NCI-H2029 (cell line): ENCODE results near the gene CCNYL1.
"Not testable (repeated sequence)": the region's sequence is repeated elsewhere in the genome, so short reads cannot be mapped to it uniquely, and the experiment has no call there.

Experiments used
- DNase-seq: peaks from one replicate; lab custom pipeline; 2025; lab: John Stamatoyannopoulos, UW

CCNYL1 gene

DNA sequence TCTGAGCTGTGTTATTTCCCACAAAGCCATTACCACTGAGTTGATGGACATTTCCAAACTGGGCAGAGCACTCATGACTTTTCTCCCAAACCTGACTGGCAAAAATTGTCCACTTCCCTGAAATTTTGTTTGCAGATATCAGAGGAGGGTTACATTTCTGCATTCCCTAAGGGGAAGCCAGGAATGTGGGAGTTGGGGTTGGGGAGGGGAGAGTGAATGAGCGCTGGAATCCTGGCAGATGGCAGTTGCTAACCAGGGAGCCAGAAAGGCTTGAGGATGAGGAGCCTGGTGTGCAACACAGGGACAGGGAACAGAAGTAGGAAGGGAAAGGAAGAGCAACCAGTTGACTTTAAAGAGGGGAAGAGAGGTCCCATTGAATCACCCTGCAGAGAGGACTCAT, 14.0 kb upstream of the CCNYL1 start:
- no peak for DNase-seq

DNA sequence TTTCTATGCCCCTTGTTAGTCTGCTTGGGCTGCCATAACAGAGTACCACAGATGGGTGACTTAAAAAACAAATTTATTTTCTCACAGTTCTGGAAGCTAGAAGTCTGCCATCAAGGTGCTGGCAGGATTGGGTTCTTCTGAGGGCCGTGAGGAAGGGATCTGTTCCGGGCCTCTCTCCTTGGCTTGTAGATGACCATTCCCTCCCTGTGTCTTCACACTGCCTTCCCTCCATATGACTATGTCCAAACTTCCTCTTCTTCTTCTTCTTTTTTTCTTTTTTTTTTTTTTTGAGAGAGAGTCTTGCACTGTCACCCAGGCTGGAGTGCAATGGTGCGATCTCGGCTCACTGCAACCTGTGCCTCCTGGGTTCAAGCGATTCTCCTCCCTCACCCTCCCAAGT, 13.1 kb upstream of the CCNYL1 start:
- no peak for DNase-seq

DNA sequence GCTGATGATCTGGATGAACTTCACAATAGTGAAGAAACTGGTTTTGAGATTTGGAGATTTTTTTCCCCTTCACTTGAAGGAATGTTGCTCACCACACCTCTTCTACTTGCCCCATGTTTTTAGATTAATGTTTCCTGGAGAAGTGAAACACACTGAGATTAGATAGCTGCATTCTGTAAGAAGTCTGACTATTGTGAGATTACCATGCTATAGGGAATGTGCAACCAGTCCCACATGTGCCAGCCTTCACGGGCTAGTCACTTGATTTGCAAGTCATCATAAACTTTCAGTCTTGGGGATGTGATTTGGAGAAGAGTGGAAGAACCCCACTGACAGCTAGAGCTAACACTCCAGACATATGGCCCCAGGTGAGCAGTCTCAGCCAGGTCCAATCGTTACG, 7.4 kb upstream of the CCNYL1 start:
- DNase-seq = no peak

DNA sequence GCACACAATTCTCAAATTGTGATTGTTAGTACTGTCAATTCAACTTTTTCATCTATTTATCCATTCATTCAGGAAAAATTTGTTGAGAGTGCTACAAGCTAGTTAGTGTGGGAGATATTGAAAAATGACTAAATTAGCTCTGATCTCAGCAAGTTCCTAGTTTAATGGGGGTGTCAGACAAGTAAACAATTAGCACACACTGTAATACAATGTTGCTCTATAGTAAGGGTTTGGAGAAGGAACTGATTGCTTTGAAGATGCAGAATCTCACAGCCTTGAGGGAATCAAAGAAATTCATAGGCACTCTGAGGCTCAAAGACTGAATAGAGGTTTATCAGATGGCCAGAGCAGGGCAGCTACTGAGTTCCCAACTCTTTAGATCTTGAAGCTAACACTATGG, 6.8 kb upstream of the CCNYL1 start:
- no peak for DNase-seq

DNA sequence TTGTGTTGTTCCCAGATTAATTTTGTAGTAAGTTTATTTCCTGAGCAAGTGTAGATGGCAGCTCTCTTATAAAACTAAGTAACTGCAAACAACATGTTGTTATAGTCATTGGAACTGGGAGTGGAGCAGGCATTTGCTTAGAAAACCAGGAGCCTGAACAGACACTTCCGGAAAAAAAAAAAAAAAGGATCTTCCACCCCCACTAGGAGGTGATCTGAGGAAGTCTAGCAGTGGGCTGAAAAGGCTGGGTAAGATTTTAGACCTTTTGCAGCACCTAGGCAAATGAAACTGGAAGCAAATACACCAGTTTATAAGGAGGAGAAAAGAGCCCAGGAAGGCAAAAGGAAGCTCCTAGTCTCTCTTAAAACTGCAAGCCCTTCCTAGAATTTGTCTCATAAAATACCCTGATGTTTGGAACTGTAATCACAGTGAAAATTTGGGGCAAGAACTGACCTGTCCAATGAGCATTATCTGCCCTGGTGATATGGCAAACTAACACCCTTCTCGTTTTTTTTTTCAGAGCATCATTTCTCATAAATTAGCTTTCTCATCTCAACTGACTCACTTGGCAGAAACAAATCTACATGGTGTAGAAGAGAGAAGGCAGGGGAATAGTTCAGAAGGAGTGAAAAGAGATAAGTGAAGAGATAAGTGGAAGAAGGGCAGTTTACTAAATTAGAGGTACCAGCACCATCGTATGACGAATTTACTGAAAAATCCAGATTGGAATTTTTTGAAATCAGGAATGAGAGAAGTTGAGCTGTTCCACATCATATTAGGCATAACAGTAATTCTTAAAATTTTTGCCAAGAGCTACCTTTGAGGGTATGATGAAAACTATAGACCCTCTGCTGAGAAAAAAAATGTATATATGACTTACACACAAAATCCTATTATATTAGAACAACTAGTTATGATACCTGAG, 4.2 kb upstream of the CCNYL1 start:
- DNase-seq = no peak

DNA sequence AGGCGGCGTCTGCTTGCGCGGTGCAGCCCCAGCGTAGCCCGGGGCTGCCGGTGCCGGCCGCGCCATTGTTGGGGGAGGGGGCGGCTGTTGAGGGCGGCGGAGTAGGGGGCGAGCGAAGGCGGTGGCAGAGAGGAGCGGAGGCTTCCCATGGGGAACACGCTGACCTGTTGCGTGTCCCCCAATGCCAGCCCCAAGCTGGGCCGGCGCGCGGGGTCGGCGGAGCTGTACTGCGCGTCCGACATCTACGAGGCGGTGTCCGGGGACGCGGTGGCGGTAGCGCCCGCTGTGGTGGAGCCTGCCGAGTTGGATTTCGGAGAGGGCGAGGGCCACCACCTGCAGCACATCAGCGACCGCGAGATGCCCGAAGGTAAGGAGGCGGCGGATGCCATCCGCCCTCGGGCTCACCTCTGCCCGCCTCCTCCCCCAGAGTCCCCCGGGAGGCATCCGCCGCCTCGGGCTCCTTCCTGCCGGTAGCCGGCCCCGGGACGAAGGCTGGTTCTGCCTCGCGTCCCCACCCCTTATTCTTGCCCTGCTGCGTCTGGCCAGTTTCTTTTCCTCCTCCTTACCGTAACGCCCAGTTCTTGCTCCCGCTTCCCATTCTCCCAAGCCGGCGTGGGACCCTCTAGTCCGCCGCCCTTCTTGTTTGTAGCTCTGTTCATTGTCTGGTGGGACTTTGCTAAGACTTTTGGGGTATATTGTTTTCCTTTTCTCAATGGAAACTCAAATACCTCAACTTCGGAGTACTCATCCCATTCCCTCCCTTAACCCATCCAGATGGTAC, 500 bp downstream of the CCNYL1 start:
- no peak for DNase-seq

DNA sequence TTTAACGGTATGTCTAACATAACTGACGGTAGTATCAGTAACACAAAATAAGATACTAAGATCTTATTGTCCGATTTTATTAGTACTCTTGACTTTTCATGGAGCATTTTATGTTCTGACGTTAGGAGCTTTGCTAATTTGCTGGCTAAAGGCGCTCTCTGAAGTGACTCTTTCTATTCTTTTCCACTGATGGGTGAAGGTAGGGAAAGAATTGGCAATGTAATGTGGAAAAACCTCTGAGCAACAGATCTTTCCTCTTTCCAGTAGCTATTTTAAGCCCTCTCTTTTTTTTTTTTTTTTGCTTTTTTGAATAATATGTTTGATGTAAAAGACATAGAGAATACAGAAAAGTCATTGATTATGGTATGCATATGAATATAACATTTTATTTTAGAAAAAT, 4.6 kb downstream of the CCNYL1 start:
- no peak for DNase-seq

DNA sequence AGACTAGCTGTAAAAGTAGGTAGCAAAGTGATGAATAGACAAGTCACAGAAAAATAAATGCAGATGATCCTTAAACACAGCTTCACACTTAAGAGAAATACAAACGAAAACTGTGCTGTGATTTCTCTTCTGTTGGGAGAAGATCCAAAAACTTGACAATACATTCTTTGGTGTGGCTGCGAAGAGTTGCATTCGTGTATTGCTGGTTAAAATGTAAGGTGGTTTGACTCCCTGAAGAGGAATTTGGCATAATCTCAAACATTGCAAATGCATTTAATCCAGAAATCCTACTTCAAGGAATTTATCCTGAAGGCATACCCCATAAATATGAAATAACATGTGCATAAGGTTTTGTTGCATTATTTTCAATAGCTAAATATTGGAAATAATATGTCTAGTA, 7.1 kb downstream of the CCNYL1 start:
- no peak for DNase-seq

DNA sequence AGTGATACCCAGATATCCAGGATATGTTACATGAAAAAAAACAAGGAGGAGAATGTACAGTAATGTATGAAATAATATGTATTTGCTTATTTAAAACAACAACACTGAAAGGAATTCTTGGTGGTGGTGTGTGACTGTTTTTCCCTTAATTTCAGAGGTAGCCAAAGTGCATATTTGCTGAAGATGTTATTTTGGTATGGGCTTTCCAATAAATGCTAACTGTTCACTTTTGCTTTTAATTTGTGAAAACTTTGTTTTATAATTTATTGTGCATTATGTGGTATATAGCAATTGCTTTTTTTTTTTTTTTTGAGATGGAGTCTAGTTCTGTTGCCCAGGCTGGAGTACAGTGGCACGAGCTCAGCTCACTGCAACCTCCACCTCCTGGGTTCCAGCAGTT, 7.6 kb downstream of the CCNYL1 start:
- no peak for DNase-seq

DNA sequence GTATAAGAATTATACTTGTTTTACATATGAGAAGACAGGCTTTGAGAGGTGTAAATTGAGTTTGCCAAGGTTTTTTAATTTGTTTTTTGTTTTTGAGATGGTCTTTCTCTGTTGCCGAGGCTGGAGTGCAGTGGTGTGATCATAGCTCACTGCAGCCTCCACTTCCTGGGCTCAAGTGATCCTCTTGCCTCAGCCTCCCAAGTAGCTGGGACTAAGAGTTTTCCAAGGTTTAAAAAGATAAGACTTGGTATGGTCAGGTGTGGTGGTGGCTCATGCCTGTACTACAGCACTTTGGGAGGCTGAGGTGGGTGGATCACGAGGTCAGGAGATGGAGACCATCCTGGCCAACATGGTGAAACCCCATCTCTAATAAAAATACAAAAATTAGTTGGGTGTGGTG, 8.2 kb downstream of the CCNYL1 start:
- not testable (repeated sequence) for DNase-seq

DNA sequence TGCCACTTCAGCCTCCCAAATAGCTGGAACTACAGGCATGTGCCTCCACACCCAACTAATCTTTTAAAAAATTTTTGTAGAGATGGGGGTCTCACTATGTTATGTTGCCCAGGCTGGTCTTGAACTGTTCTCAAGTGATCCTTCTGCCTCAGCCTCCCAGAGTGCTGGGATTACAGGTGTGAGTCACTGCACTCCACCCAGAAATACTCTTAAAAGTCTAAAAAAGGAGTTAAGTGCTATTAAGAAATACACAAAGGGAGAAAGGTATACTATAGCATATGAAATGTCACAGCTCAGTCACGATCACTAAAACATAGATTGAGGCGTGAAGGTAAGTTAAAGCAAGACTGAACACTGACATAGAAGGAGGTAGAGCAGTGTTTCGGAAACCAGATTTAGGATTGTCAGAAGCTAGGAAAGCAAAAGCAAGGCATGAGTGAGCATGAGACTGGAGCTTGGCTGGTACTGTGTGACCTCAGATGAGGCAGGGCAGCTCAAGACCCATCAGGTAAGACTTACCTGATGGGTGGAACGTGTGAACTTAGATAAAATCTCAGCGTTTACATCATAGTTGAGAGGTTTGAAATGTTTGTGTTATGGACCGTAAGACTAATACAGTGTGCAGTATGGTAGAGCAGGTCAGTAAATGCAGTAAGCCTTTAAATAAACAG, 9.2 kb downstream of the CCNYL1 start:
- no peak for DNase-seq

DNA sequence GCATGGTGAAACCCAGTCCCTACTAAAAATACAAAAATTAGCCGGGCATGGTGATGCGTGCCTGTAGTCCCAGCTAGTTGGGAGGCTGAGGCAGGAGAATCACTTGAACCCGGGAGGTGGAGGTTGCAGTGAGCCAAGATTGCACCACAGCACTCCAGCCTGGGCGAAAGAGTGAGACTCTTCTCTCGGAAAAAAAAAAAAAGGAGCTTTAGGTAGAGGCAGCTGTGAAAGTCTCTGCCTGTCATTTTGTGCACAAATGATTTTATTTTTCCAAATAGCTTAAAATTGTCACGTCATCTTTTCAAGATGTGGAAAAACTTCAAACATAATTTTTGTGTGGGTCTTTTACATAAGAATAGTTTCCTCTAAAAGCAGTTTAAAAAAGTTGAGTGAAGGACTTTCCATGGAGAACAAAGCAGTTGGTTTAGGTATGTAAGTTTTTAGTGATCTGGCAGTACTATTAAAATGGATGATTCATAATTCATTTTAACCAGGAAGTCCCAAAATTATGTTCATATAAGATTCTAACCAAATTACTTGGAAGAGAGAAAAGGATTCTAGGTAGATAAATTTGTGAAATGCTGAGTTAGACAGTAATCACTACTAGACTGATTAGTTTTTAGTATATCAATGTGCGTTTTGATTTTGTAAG, 11.5 kb downstream of the CCNYL1 start:
- no peak for DNase-seq

DNA sequence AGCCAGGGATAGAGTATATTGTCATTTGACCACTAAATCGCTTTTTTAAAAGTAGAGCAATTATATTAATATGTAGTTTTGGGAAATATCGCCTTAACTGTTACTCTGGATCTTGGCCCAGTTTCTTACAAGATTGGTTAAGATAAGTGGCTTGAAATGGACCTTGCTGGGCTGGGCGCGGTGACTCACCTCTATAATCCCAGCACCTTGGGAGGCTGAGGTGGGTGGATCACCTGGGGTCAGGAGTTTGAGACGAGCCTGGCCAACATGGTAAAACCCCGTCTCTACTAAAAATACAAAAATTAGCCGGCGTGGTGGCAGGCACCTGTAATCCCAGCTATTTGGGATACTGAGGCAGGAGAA, 12.0 kb downstream of the CCNYL1 start:
- not testable (repeated sequence) for DNase-seq

DNA sequence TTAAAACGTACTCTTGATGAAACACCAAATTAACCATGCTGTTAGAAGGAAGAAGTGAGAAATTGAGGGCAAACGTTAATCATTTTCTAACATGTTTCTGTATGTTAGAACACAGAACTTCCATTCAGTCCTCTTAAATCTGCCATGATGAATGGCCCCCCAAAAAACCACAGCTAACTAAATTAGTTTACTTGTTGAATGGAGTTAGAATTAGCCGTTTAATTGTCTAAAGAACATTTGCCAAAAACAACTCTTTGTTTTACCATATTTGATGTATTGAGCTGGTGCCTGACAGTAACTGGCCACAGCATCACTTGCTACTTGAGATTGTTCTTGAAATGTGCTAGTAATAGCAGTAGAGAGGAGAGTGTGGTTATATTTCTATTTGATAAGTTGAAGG, 12.7 kb downstream of the CCNYL1 start:
- no peak for DNase-seq

DNA sequence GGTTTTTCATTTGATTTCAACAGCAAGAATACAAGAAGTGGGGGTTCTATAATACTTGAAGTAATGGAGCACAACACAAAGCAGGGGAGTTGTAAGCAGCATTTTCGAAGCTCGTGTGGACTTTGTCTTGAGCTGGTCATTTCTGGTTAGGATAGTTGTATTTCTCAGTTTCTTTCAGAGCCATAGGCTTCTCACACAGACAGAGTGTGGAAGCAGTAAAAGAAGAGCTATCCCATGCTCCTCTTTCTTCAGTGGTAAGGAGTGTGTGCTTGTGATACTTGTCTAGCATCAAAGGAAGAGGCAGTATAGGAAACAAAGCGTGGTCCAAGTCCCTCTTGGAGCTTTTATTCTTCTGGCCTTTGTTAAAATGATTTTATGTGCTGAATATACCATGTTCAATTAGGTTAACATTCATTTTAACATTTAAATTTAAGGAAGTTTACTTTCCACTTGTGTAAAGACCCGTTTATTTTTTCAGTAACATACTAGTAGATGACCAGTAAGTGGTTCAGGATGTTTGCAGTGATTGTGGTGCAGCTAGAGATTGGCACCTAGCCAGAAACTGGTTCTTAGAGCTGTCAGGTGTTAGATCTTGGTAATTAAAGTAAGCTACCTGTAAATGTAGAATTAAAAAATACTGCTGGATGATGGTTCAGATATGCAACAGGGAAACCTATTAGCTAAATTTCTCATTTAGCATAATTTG, 14.6 kb downstream of the CCNYL1 start:
- peak; percentile 60 for DNase-seq

DNA sequence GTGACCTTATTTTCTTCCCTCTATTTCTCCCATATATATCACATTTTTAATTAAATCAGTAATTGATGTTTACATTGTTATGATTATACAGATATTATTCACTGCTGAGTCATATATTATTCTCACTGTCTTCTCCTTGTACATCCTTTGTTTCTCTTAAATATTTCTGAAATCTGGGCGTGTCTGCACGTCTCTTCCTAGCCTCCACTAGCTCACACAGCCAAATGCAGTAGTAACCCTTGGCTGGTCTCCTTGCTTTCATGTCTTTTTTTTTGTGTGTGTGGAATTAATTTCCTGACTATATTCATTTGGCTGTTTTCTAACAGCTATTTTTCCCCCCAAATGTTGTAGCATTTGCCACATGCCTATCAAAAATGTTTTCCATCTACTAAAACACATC, 15.8 kb downstream of the CCNYL1 start:
- DNase-seq = no peak

DNA sequence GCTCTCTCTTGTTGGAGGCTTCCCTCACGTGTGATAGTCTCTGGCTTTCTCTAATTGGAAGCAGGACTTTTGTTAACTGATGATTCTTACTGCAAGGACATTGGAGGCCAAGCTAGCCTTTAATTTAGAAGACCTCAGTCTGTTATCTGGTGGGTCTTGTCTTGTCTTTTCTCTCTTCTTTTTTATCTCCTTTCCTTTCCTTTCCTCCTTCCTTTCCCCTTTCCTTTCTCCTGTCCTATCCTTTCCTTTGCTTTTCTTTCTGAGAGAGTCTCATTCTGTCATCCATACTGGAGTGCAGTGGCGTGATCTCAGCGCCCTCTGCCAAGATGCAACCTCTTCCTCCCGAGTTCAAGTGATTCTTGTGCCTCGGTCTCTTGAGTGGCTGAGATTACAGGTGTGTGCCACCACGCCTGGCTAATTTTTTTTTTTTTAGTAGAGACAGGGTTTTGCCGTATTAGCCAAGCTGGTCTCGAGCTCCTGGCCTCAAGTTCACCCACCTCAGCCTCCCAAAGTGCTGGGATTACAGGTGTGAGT, 18.1 kb downstream of the CCNYL1 start:
- DNase-seq = no peak

DNA sequence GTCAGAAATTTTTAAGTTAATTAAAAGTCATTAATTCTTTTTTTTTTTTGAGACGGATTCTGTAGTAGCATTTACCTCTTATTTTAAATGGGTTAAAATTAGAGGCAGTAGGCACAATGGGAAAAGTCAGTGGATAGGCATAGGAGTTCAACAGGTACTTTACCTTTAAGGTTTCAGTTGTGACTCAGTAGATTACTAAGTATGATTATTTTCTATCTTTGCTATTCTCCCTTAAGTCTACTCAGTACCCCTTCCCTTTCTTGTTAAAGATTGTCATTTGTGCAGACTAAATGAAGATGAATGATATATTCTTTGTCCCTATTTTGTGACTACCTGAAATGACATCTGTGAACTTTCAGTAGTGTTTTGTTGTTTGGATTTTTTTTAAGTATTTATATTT, 19.7 kb downstream of the CCNYL1 start:
- DNase-seq = no peak

DNA sequence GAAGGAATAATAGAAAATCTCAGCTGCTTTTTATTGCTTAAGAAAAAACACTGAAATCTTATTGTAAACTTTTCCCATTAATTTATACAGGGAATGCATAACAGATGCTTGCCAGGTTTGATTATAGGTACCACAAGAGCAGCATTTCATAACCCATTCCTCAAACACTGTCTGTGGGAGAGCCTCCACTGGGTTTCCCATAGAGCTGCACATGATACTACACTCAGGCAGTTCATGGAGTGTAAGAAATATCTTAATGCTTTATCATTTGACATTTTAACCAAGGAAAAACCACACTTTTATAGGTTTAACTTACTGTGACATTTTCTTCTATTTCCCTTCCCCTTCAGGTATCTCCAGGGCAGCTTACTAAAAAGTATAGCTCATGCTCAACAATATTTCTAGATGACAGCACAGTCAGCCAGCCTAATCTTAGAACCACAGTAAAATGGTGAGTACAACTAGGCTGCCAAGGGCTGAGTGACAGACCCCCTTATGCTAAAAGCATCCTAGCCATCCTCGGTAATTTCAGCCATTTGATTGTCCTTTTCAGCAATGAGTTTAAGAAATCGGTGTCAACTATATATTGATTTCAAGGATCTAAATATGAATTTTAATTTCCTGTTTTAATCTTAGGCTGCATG, 22.3 kb downstream of the CCNYL1 start:
- DNase-seq = no peak

DNA sequence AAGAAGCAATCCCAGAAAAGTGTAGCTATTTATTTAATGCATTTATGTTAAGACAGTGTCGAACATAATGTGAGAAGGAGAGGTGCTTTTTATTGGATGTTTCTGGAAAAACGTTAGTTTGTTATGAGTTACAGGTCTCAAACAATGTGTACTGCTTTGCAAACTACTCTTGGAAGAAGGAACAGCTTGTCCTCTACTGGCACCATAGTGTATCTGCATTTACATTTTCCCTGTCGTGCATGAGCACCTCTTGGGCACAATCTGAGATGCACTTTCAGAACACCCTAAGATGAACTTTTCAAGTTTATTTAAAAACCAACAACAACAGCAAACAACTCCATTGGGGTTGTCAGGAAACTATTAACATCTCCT, 22.8 kb downstream of the CCNYL1 start:
- no peak for DNase-seq
